Spinal cord (tissue), 10 donors: ENCODE data around the gene CD52. TPM values are rescaled to one million over a fixed set of nuclear protein-coding genes. Genes with fewer than 3 reads are reported as not detected.

Source experiments
- DNase-seq, 6 donors: peaks; one replicate each; pipeline versions ENCODE4 v3.0.0 to v3.0.0-alpha.2; 2013 to 2015; ENCODE audit warnings: low spot score in 6 of 6, low read depth in 4 of 6
- H3K27ac ChIP-seq: one replicate; pipeline ENCODE4 v1.5.1; 2013; ENCODE audit warnings: low read depth, low read length, control low read depth
- H3K27me3 ChIP-seq: one replicate; pipeline ENCODE4 v1.6.1; 2013; ENCODE audit warnings: low read length; ENCODE audit not compliant: control insufficient read depth, insufficient read depth
- H3K36me3 ChIP-seq: one replicate; pipeline ENCODE4 v1.6.1; 2013; ENCODE audit warnings: low read length; ENCODE audit not compliant: control insufficient read depth, insufficient read depth
- H3K4me1 ChIP-seq: one replicate; pipeline ENCODE4 v1.6.1; 2013; ENCODE audit warnings: low read length; ENCODE audit not compliant: control insufficient read depth, insufficient read depth
- H3K4me3 ChIP-seq: one replicate; pipeline ENCODE4 v1.5.1; 2013; ENCODE audit warnings: low read depth, low read length, control low read depth
- H3K9me3 ChIP-seq: one replicate; pipeline ENCODE4 v1.6.1; 2013; ENCODE audit warnings: low read length; ENCODE audit not compliant: control insufficient read depth, insufficient read depth
- WGBS: methylation state at CpG from one replicate; pipeline ENCODE4 v1.1.5; 2013; ENCODE audit warnings: missing lambda C conversion rate; ENCODE audit not compliant: insufficient coverage; 5-methylcytosine and 5-hydroxymethylcytosine counted together
- long read RNA-seq, 4 donors: transcript quantifications; one replicate each; lab custom pipeline, GENCODE V29; 2026
- polyA plus RNA-seq, 2 donors: library from polyadenylated mRNA; unstranded; fragments of 120-200 nt; gene quantifications; one replicate each; pipeline ENCODE4 v1.2.1, GENCODE V29; 2013; ENCODE audit not compliant: insufficient read length in 2 of 2
- total RNA-seq, 2 donors: library from RNA; depleted of rRNA in 1 of 2; stranded (reverse); fragments of 120-200 nt in 1 of 2; fragments of >200 nt in 1 of 2; gene quantifications; one replicate each; pipeline versions ENCODE4 v1.2.3 to v1.2.4, GENCODE V29; 2013 to 2014
- donor health status: healthy.

The CD52 gene
- total RNA-seq (1 to 10 TPM; 1.4 TPM), polyA plus RNA-seq (under 1 TPM; 0.57 to 0.95 TPM)
- long read RNA-seq, donor 1, partial matches to known transcripts, result 0 of 1 reads
- long read RNA-seq, donor 1, other reads (novel, unspliced or antisense), result 0 of 1 reads
- long read RNA-seq, donor 2, partial matches to known transcripts, result 0 of 1 reads
- long read RNA-seq, donor 2, other reads (novel, unspliced or antisense), result 0 of 1 reads
- long read RNA-seq, donor 3, result 0 reads
- long read RNA-seq, donor 4, transcript CD52-201 (2 exons, 468 nt), result major isoform, 10 of 10 reads
- long read RNA-seq, donor 4, partial matches to known transcripts, result 0 of 10 reads
- long read RNA-seq, donor 4, other reads (novel, unspliced or antisense), result 0 of 10 reads

GRCh38 chr1:26317612-26318337 is at the start of gene CD52:
TSS of gene CD52 (plus strand) at chr1:26317958. CDS start at chr1:26318018, 60 bp downstream.
- peaks cover 3% of the 10 kb centered on the region for H3K4me1 ChIP-seq
- no peak for DNase-seq
- H3K27ac ChIP-seq, result no peak within 1 kb of the TSS
- no peak within 1 kb of the TSS for H3K4me3 ChIP-seq
- peaks cover 3% of the 10 kb centered on the region for H3K36me3 ChIP-seq
- no peaks in the 10 kb centered on the region for H3K9me3 ChIP-seq
- no peaks in the 10 kb centered on the region for H3K27me3 ChIP-seq
- whole genome bisulfite sequencing, result 68% methylated on average over 10 of the region's 12 CpGs

- H3K9me3 ChIP-seq, result no peaks in the 10 kb centered on the region
Observed at GRCh38 chr1:26268290-26269197, 49.2 kb upstream of the CD52 start.

GRCh38 chr1:26269198-26269550 is 48.6 kb upstream of the CD52 start:
- Histone ChIP-seq H3K27ac (no peak overlapping the region), H3K36me3 (peaks cover 27% of the 10 kb centered on the region), H3K4me3 (no peak overlapping the region), H3K9me3 (no peaks in the 10 kb centered on the region), H3K4me1 (no peaks in the 10 kb centered on the region), H3K27me3 (no peaks in the 10 kb centered on the region)
- no peak for DNase-seq
- no CpG with 5 or more reads among the region's 4 CpGs for WGBS

More at GRCh38 chr1:26268290-26269197, 49.2 kb upstream of the CD52 start:
- no peak overlapping the region for H3K27ac ChIP-seq
- H3K27me3 ChIP-seq, result no peaks in the 10 kb centered on the region
- WGBS, result 91% methylated on average over 9 of the region's 9 CpGs
- no peak for DNase-seq
- peaks cover 27% of the 10 kb centered on the region for H3K36me3 ChIP-seq
- H3K4me1 ChIP-seq, result no peaks in the 10 kb centered on the region
- no peak overlapping the region for H3K4me3 ChIP-seq

GRCh38 chr1:26274801-26275425 is 42.8 kb upstream of the CD52 start:
- Histone ChIP-seq H3K4me3 (no peak overlapping the region), H3K9me3 (no peaks in the 10 kb centered on the region), H3K27me3 (no peaks in the 10 kb centered on the region), H3K27ac (no peak overlapping the region), H3K4me1 (peaks cover 28% of the 10 kb centered on the region), H3K36me3 (peaks cover 47% of the 10 kb centered on the region)
- 100% methylated on average over 2 of the region's 11 CpGs for WGBS
- no peak for DNase-seq

- no peak overlapping the region for H3K4me3 ChIP-seq
- no peaks in the 10 kb centered on the region for H3K9me3 ChIP-seq
- peak; percentile 47 to 88 (median 58) for DNase-seq
- H3K27ac ChIP-seq, result peak overlapping the region; percentile 69
- H3K36me3 ChIP-seq, result peaks cover 41% of the 10 kb centered on the region
- H3K27me3 ChIP-seq, result no peaks in the 10 kb centered on the region
- no CpG with 5 or more reads among the region's 3 CpGs for WGBS
- peaks cover 37% of the 10 kb centered on the region for H3K4me1 ChIP-seq
Observed at GRCh38 chr1:26275580-26276431, 42.0 kb upstream of the CD52 start.

GRCh38 chr1:26276432-26276838 is 41.3 kb upstream of the CD52 start:
- H3K27ac ChIP-seq, result peak overlapping the region; percentile 69
- H3K27me3 ChIP-seq, result no peaks in the 10 kb centered on the region
- peaks cover 42% of the 10 kb centered on the region for H3K36me3 ChIP-seq
- H3K9me3 ChIP-seq, result no peaks in the 10 kb centered on the region
- H3K4me1 ChIP-seq, result peaks cover 43% of the 10 kb centered on the region
- no peak overlapping the region for H3K4me3 ChIP-seq
- WGBS, result 88% methylated on average over 2 of the region's 2 CpGs
- no peak for DNase-seq

GRCh38 chr1:26277261-26277661 is 40.5 kb upstream of the CD52 start:
- 100% methylated on average over 3 of the region's 3 CpGs for WGBS
- Histone ChIP-seq H3K4me3 (no peak overlapping the region), H3K27me3 (no peaks in the 10 kb centered on the region), H3K27ac (no peak overlapping the region), H3K36me3 (peaks cover 46% of the 10 kb centered on the region), H3K9me3 (no peaks in the 10 kb centered on the region), H3K4me1 (peaks cover 51% of the 10 kb centered on the region)
- no peak for DNase-seq

- Histone ChIP-seq H3K4me1 (peaks cover 56% of the 10 kb centered on the region), H3K9me3 (no peaks in the 10 kb centered on the region), H3K36me3 (peaks cover 49% of the 10 kb centered on the region), H3K4me3 (no peak overlapping the region), H3K27me3 (no peaks in the 10 kb centered on the region), H3K27ac (peak overlapping the region; percentile 94)
- WGBS, result no CpG with 5 or more reads among the region's 1 CpG
- DNase-seq, result no peak
Observed at GRCh38 chr1:26277719-26278118, 40.0 kb upstream of the CD52 start.
